UCSD-AML1 (cell line): Measurements from ENCODE around the gene YIPF3.
A peak's percentile ranks its signal among the peaks of the same experiment; 100 is the strongest.
"Not testable (repeated sequence)": the region's sequence is repeated elsewhere in the genome, so short reads cannot be mapped to it uniquely, and the experiment has no call there.

Experiments
- DNase-seq: peaks from one replicate; lab custom pipeline; 2025; ENCODE audit not compliant: unreplicated experiment; lab: John Stamatoyannopoulos, UW

Gene YIPF3

GRCh38 chr6:43516697-43517504, at the start of gene YIPF3, which contains the start of gene POLR1C:
Gene YIPF3 (minus strand): TSS chr6:43516926. CDS start chr6:43516807, 119 bp downstream.
Gene POLR1C (plus strand): TSS chr6:43517089. CDS start chr6:43517110, 21 bp downstream.
- DNase-seq = peak; percentile 97

- no peak for DNase-seq
These were observed 42.6 kb upstream of the YIPF3 start for GRCh38 chr6:43559328-43559727.

GRCh38 chr6:43557620-43558019, 40.9 kb upstream of the YIPF3 start:
- DNase-seq = not testable (repeated sequence)

GRCh38 chr6:43547222-43547621, 30.5 kb upstream of the YIPF3 start:
- DNase-seq = no peak

- DNase-seq = no peak
These were observed 27.7 kb upstream of the YIPF3 start for GRCh38 chr6:43544461-43544860.

- DNase-seq = no peak
These were observed 25.2 kb upstream of the YIPF3 start for GRCh38 chr6:43541774-43542471.

GRCh38 chr6:43540507-43540906, 23.8 kb upstream of the YIPF3 start:
- no peak for DNase-seq

GRCh38 chr6:43539409-43539808, 22.7 kb upstream of the YIPF3 start:
- DNase-seq = not testable (repeated sequence)

- DNase-seq = not testable (repeated sequence)
These were observed 22.3 kb upstream of the YIPF3 start for GRCh38 chr6:43538986-43539385.

- DNase-seq = no peak
These were observed 15.5 kb upstream of the YIPF3 start for GRCh38 chr6:43532201-43532600.

GRCh38 chr6:43524483-43524961, 7.8 kb upstream of the YIPF3 start:
- DNase-seq = no peak

- DNase-seq = no peak
These were observed 6.6 kb upstream of the YIPF3 start for GRCh38 chr6:43523284-43523683.

- no peak for DNase-seq
These were observed 6.0 kb upstream of the YIPF3 start for GRCh38 chr6:43522547-43523261.

- DNase-seq = no peak
These were observed 5.1 kb upstream of the YIPF3 start for GRCh38 chr6:43521836-43522235.

GRCh38 chr6:43520097-43520496, 3.4 kb upstream of the YIPF3 start:
- no peak for DNase-seq

GRCh38 chr6:43517505-43518357, 1.0 kb upstream of the YIPF3 start:
- DNase-seq = no peak

- no peak for DNase-seq
These were observed 394 bp downstream of the YIPF3 start for GRCh38 chr6:43516367-43516696.

GRCh38 chr6:43515808-43516207, 918 bp downstream of the YIPF3 start:
- no peak for DNase-seq

- DNase-seq = no peak
These were observed 4.8 kb downstream of the YIPF3 start for GRCh38 chr6:43511824-43512415.

- DNase-seq = no peak
These were observed 5.9 kb downstream of the YIPF3 start for GRCh38 chr6:43510827-43511163.
